MM.1S (cell line): Measurements from ENCODE around the gene PYGL.

Experiments used
- EZH2 ChIP-seq: fragments of 300-600 bp; sonication (generic); optimal IDR thresholded peaks from 2 replicates; pipeline ENCODE3; 2017; ENCODE audit warnings: low read depth, mild to moderate bottlenecking, antibody characterized with exemption, low read length, mixed read lengths
- EZH2phosphoT487 ChIP-seq: fragments of 300-600 bp; sonication (generic); IDR thresholded peaks from 2 replicates; pipeline ENCODE4 v1.6.1; 2018; ENCODE audit warnings: antibody characterized with exemption, low read length
- TF ChIP-seq, protein P1 (sequence below): fragments of 300-600 bp; sonication (generic); IDR thresholded peaks from 2 replicates; pipeline ENCODE4 v1.5.1; 2016; ENCODE audit warnings: antibody characterized with exemption, low read length, mixed read lengths

- TF ChIP-seq, protein P1, sequence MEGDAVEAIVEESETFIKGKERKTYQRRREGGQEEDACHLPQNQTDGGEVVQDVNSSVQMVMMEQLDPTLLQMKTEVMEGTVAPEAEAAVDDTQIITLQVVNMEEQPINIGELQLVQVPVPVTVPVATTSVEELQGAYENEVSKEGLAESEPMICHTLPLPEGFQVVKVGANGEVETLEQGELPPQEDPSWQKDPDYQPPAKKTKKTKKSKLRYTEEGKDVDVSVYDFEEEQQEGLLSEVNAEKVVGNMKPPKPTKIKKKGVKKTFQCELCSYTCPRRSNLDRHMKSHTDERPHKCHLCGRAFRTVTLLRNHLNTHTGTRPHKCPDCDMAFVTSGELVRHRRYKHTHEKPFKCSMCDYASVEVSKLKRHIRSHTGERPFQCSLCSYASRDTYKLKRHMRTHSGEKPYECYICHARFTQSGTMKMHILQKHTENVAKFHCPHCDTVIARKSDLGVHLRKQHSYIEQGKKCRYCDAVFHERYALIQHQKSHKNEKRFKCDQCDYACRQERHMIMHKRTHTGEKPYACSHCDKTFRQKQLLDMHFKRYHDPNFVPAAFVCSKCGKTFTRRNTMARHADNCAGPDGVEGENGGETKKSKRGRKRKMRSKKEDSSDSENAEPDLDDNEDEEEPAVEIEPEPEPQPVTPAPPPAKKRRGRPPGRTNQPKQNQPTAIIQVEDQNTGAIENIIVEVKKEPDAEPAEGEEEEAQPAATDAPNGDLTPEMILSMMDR = no peak
- TF ChIP-seq EZH2 = no peak
- TF ChIP-seq EZH2phosphoT487 = no peak
These were observed 33.7 kb upstream of the PYGL start for GRCh38 chr14:50977863-50978528.
